Brain microvascular endothelial cell (primary cell): Measurements from ENCODE around the gene VPS13D.

ENCODE experiments used
- DNase-seq: peaks from one replicate; pipeline ENCODE4 v3.0.0-alpha.2; 2020
- H3K27ac ChIP-seq: fragments of 250-450 bp; sonication (Bioruptor Pico); 2 replicates; pipeline ENCODE4 v1.5.1; 2020; ENCODE audit warnings: mild to moderate bottlenecking, moderate library complexity
- H3K27me3 ChIP-seq: fragments of 250-450 bp; sonication (Bioruptor Pico); replicated peaks from 2 replicates; pipeline ENCODE4 v1.5.1; 2020; ENCODE audit warnings: mild to moderate bottlenecking
- H3K36me3 ChIP-seq: fragments of 250-450 bp; sonication (Bioruptor Pico); replicated peaks from 2 replicates; pipeline ENCODE4 v1.5.1; 2020; ENCODE audit warnings: mild to moderate bottlenecking
- H3K4me3 ChIP-seq: 2 replicates; pipeline ENCODE4 v1.5.1; 2011; ENCODE audit warnings: low read depth, mild to moderate bottlenecking, control low read depth, low read length, moderate library complexity
- CTCF ChIP-seq: IDR thresholded peaks from 2 replicates; pipeline ENCODE4 v1.5.1; 2011; ENCODE audit warnings: low read depth, mild to moderate bottlenecking, moderate library complexity, low read length, control low read depth, inconsistent platforms; ENCODE audit errors: missing control alignments
- in situ Hi-C: cut with HindIII; loops from 2 replicates; pipeline ENCODE4 v1.10.0; 2017; ENCODE audit warnings: low sequenced_read_pairs, low pct_ligation_motif_present

The VPS13D gene

DNA sequence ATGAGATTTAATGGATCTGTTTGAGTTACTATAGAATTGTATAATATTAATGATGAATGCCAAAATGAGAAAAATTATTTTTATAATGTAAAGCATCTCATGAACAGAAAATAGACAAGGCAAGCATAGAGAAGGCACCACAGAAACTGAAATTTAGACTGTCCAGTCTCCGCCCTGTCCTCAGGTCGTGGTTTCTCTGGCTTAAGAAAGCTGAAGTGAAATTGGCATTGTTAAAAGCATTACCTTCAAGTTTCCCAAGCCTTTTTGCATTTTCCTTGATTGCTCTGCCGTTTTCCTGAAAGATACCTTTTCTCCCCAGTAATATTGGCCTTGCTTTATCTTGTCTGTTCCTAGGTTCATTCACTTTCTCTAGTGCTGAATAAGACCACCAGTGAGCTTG, 58.0 kb downstream of the VPS13D start:
- no peak for TF ChIP-seq CTCF
- Histone ChIP-seq H3K36me3 (peaks cover 13% of the 10 kb centered on the region), H3K27me3 (no peaks in the 10 kb centered on the region), H3K4me3 (no peak overlapping the region), H3K27ac (no peak overlapping the region)
- DNase-seq, result no peak
- in situ Hi-C loops, result loop anchor here (25.0 kb wide), 1 partner anchor 349 kb away; the partner anchor contains the start of gene AADACL4

DNA sequence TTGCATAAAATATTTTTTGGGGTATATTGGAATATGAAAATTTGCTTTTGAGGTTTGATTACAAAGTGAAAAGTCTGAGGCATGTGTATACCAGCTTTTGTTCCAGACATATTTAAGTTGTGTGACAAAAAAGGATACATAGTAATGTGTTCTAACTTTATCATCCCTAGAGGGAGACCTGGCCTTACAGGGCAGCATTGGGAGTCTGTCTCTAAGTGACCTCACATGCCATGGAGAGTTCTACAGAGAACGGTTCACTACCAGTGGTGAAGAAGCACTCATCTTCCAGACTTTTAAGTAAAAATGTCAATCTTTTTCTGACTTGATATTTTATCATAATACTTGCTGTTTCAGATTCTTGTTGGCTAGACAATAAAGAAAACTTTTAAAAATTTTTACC, 61.0 kb downstream of the VPS13D start:
- Histone ChIP-seq H3K36me3 (peaks cover 10% of the 10 kb centered on the region), H3K27me3 (no peaks in the 10 kb centered on the region), H3K4me3 (no peak overlapping the region), H3K27ac (no peak overlapping the region)
- in situ Hi-C loops, result loop anchor here (25.0 kb wide), 1 partner anchor 346 kb away; the partner anchor contains the start of gene AADACL4
- no peak for TF ChIP-seq CTCF
- no peak for DNase-seq

DNA sequence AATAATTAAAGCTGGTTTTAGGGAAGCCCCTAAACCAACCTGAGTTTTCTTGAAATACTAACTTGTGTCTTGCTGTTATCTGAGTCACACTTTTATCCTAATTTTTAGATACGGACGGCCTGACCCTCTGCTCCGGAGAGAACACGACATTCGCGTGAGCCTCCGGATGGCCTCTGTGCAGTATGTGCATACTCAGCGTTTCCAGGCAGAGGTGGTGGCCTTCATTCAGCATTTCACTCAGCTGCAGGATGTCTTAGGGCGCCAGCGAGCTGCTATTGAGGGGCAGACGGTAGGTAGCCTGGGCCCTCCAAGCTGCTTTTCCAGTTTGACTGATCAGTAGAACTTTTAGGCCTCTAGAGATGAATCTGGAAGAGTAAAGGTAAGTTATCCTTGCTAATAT, 63.6 kb downstream of the VPS13D start:
- Histone ChIP-seq H3K36me3 (peaks cover 10% of the 10 kb centered on the region), H3K4me3 (no peak overlapping the region), H3K27me3 (no peaks in the 10 kb centered on the region), H3K27ac (no peak overlapping the region)
- no peak for DNase-seq
- in situ Hi-C loops, result loop anchor here (25.0 kb wide), 1 partner anchor 344 kb away; the partner anchor contains the start of gene AADACL4
- no peak for TF ChIP-seq CTCF

- in situ Hi-C loops, result loop anchor here (25.0 kb wide), 1 partner anchor 343 kb away; the partner anchor contains the start of gene AADACL4
- DNase-seq, result no peak
- no peaks in the 10 kb centered on the region for H3K27me3 ChIP-seq
- no peak for TF ChIP-seq CTCF
- peak overlapping the region; percentile 52 for H3K27ac ChIP-seq
- no peak overlapping the region for H3K4me3 ChIP-seq
- H3K36me3 ChIP-seq, result peaks cover 10% of the 10 kb centered on the region
Observed at GRCh38 chr1:12294076-12294475, 64.2 kb downstream of the VPS13D start.

DNA sequence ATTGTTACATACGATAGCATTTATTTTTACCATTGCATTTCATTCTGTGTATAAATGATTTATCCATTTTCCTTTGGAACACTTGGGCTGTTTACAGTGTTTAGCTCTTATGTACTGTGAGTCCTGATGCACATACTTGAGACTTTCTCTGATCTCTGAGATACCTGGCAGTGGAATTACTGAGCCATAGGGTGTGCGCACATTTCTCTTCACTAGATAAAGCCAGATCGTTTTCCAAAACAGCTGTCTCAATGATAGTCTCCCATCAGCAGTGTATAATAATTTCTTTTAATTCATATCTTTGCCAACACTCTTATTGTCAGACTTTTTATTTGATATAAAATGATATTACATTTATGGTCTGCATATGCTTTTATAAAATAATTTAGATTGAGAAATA, 66.2 kb downstream of the VPS13D start:
- peaks cover 10% of the 10 kb centered on the region for H3K36me3 ChIP-seq
- no peak for TF ChIP-seq CTCF
- in situ Hi-C loops, result loop anchor here (25.0 kb wide), 1 partner anchor 341 kb away; the partner anchor contains the start of gene AADACL4
- no peaks in the 10 kb centered on the region for H3K27me3 ChIP-seq
- H3K4me3 ChIP-seq, result no peak overlapping the region
- no peak for DNase-seq
- H3K27ac ChIP-seq, result peak overlapping the region; percentile 87

DNA sequence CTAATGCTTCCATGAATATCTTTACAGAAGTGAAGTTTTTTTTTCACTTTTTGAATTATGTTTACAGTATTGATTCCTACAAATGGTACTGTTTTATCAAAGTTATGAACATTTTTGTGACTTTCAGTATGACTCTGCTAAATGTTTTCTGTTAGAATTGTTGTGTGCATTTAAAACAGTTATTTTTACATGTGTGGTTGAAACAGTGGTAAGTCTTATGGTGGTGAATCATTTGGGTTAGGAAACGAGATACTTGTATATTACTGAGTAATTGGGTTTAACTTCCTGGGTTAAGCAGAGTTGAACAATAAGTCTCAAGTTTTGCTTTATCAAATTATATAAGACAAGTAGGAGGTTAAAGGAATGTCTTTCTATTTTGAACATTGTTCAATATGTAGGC, 66.8 kb downstream of the VPS13D start:
- DNase-seq, result no peak
- no peak for TF ChIP-seq CTCF
- Histone ChIP-seq H3K36me3 (peaks cover 7% of the 10 kb centered on the region), H3K27ac (peak overlapping the region; percentile 87), H3K4me3 (no peak overlapping the region), H3K27me3 (no peaks in the 10 kb centered on the region)
- in situ Hi-C loops, result loop anchor here (25.0 kb wide), 1 partner anchor 341 kb away; the partner anchor contains the start of gene AADACL4
